HG02852 (cell line): Measurements from ENCODE around the gene TSSC4.

Source experiments
- ATAC-seq: cut with Tn5 transposase; IDR thresholded peaks from one replicate; pipeline ENCODE4 v1.9.1; 2021; ENCODE audit warnings: mild to moderate bottlenecking, moderate library complexity; ENCODE audit not compliant: unreplicated experiment

Gene TSSC4

DNA sequence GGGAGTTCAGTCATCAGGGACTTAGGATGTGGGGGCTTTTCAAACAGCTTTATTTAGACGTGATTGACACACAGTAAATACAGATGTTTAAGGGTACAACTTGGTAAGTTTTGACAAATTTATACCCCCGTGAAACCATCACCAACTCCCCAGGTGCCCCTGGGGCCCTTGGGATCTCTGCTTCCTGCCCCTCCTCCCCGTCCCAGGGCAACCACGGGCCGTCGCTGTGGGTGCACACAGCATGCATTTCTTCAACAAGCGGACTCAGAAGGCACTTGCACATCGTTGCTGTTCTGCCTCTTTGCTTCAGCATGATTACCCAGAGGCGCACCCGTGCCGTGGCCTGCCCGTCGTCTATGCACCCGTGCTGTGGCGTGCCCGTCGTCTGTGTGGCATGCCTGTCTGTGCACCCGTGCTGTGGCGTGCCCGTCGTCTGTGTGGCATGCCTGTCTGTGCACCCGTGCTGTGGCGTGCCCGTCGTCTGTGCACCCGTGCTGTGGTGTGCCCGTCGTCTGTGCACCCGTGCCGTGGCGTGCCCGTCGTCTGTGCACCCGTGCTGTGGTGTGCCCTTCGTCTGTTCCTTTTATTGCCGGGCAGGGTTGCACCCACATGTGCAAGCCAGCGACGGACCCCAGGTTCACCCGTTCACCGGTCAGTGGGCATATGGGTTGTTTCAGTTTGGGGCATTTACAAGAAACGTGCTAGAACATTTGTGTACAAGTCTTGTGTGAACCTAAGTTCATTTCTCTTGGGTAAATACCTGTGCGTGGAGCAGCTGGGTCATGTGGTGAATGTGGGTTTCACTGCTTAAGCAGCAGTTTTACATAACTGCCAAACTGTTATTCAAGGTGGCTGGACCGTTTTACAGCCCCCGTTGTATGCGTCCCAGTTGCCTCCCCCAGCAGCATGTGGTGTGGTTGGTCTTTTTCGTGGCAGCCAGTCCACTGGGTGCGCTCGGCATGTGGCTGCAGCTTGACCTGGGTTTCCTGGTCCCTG is 15.1 kb upstream of the TSSC4 start:
- no peak for ATAC-seq

DNA sequence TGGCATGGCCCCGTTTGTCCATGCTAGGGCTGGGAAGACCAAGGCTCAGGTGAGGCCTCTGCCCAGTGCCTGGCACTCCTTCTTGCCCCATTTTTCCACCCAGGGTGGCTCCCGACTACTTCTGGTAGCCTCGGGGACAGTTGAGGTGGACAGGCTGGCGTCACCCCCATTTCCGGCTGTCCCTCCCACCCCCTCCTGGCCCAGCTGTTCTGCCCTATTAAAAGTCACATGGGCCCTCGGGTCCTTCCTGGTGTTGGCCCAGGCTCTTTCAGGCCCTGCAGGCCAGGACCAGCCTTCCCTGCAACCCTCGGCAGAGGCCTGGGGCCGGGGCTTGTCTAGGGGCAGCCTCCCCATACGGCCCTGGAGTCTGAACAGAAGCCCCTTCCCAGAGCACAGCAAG is 14.0 kb upstream of the TSSC4 start:
- ATAC-seq: no peak

DNA sequence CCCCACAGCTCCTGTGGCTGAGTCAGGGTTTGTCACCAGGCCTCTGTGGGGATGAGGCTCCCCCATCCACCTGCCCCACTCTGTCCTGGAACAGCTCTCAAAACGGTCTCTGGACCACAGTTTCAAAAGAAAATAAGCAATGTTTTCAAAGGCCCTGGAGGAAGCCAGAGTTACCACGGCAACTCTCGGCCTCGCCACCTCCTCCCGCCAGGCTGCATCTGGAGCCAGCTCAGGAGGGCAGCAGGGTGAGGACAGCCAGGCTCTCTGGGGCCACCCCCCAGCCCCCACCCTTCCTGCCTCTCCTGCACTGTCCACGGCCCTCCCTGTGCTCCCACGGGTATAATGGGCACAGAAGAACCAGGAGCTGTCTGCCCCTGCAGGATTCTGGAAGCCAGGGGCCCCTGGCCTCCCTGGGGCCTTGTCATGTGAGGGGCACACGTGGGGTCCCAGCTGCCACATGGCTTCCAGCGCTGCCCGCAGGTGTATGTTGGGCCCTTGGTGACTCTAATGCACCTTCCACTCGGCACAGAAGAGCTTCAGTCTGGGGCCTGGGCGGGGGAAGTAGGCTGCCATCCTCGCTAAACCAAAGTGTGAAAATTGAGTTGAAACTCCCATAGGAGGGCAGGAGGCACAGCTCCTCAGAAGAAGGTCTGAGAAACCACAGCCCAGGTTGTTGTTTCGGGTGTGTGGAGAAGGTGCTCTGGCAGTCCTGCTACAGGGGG is 13.1 kb upstream of the TSSC4 start:
- ATAC-seq: no peak

DNA sequence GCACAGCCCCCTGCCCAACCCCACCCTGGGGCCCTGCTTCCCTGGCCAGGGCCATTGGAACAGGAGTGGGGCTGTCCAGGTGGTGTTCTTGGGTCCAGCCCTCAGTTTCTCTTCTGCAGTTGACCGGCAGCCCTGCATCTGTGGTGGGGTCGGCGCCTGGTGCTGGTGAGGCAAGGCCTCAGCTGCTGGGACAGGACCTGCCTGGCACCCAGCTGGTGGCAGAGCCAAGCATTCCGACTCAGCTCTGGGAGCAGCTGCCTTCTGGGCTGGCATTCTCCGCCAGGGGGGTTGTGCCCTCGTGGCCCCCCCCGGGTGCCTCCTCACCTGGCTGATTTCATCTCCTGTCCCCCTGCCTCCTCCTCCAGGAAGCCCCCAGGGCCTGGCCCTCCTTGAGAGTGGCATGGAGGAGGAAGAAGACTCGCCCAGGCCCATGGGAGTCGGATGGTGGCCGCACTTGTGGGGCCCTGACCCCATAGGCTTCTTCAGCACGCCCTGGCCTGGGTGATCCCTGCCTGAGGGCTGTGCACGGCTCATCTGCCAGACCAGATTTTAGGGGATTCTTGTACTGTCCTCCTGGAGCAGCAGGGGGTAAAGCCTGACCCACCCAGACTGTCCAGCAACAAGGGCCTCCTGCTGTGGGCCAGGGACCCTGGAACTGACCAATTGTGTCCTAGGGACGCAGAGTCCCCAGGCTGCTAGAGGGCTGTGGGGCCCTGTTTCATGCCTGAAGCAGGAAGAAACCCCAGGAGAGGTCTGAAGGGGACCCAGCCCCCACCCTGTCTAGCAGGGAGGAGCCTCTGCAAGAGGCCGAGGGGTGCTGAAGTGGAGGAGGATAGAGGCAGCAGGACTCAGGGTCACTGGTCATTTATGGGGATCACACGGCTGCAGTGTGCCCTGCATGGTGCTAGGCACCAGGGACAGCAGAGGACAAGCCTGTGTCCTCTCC is 11.8 kb upstream of the TSSC4 start:
- ATAC-seq: no peak

DNA sequence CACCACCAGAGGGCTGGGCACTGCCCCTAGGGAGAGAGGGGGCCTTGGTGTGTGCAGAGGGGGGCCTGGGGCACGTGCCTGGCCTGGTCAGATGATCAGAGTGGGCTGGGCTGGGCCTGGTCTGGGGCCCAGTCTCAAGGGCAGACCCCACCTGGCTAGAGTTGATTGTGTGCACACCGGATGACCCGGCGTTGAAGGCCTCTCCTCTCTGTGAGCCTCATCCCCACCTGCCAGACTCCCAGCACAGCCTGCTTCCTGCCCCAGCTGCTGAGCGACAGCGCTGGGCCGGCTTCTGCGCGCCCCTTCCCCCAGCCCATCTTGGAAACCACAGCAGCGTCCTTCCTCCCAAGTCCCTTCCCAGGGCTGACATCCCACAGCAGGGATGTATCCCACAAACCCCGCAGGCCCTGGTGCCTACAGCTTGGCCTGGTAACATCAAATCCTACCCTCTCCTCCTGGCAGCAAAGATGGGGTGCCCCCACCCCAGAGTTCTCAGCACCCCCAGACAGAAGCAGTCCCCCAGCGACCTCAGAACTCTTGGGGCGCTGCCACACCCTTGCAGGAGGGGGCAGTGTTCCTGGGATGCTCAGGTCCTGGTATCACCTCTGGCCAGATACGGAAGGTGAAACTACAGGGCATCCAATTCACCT is 11.0 kb upstream of the TSSC4 start:
- ATAC-seq: no peak

DNA sequence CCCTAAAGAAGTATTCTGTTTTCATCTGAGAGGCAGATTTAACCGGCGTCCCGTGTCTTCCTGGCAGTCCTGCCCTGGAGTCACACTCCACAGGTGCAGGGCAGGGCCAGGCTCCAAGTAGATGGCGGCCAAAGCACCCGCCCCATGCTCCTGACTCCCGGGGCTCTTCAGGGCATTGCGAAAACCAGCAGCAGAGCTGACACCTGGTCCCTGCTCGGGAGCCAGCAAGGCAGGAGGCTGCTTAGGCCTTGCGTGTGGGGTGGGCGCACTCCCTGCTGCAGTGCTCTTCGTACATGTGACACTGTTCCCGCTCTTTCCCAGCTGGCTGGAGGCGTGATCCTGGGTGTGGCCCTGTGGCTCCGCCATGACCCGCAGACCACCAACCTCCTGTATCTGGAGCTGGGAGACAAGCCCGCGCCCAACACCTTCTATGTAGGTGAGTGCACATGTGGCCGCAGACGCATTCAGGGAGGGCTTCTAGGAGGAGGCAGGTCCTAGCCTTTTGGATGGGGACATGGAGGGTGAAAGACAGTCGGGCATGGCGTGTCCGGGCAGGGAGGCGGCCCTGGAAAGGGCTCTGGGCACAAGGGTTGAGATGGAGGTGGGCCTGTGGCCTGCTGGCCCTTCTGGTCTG is 10.3 kb upstream of the TSSC4 start:
- ATAC-seq: no peak

DNA sequence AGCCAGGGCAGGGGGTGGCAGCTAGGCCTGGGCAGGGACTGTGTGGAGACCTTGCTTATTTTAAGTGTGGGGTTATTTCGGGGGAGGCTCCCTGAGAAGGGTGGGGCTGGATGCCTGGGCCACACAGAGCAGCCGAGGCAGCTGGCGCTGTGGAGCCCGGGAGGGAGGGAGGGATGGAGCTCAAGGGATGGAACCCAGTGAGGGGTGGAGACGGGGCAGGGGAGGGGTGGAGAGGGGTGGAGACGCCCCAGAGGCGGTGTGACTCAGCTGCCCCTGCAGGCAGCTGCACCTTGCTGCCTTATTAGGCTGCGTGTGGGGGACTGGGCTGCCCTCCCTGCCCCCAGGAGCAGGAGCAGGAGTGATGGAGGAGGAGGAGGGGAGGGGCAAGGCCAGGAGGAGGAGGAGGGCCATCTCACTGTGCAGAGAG is 9.8 kb upstream of the TSSC4 start:
- no peak for ATAC-seq

DNA sequence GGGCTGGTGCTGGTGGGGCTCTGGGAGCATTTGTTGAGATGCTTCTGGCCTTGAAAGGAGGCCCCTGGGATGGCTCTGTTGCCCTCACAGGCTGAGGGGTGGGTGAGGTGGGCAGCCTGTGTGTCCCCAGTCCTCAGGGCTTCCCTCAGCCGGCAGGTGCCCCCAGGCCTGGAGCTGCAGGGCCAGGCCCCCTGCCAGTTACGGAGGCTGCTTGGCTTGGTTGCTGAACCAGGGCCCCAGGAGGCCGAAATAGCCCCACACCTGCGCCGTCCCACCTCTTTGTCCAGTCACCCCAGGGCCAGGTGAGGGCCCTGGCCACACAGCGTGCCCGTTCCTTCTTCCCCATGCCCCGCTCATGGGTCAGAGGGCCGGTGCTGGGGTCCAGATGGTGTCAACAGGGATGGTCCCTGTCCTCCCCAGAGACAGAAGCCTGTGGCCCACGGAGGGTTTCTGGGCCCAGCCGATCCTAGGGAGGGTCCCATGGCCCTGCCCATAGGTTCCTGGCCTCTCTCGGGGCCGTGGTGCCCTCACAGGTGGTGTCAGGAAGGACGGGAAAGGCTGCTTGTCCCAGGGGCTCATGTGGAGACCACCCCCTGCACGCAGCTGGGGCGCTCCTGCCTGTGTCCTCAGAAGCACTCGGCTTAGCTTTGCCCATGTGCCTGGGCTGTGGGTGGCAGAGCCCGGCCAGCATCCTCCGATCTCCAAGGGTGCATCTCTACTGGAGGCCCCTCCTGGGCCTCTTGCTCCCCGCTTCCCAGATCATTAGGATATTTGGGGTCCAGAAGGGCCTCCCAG is 9.2 kb upstream of the TSSC4 start:
- no peak for ATAC-seq

DNA sequence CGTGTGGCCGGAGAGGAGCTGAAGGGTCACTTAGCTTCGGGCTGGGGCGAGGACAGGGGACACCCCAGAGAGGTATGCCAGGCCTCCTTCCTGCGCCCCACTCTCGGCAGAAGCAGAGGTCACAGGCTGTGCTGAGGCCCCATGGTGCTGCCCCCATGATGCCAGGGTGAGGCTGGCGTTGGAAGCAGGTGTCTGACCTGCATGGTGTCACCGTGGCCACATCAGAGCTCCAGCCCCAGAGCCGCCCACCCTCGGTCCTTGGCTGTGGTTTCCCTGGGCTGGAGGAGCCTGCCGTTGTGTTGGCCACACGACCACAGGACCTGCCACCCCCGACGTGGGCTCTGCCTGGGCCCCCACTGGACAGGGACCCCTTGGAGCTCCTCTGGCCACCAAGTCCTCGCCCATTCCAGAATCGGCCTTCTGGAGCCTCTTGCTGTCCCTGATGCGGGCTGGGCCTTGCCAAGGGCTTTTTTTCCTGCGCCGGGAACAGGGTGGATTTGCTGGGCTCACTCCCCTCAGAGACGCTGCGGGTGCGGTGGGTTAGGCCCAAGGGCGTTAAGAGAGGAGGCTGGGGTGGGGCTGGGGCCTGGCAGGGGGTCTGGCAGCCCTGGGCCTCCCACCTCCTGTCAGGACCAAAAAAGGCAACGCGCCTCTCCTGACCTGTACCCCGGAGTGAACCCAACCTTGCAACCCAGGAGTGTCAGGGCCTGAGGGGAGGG is 8.2 kb upstream of the TSSC4 start:
- ATAC-seq: no peak

DNA sequence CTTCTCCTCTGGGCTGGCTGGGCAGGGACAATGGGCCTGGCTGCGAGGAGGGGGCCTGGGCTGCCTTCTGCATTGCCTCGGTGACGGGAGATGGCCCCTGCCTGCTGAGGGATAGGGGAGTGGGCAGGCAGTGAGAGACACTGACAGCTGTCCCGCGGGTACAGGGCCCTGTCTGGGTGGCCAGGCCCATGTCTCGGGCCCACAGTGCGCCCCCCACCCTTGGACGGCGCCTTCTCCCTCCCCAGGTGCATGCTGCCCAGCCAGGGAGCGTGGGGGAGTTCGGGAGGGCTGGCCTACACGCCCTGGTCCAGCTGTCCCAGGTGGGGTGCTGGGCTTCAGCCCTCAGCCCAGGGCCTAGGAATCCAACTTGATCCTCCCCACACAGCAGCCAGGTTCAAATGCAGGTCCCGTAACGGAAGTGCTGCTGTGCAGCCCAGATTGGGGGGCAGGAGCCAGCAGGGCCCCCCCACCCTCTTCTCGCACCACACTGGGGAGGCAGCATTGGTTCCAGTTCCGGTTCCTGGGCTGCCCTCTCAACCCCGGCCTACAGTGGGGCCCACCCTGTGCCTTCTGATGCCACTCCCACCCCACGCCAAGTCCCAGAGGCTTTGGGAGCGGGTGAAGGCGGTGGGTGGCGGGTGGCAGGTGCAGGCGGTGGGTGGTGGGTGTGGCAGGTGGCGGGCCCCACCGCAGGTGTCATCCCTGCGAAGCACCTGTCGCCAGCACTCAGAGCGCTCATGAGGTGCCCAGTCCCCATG is 7.3 kb upstream of the TSSC4 start:
- no peak for ATAC-seq

DNA sequence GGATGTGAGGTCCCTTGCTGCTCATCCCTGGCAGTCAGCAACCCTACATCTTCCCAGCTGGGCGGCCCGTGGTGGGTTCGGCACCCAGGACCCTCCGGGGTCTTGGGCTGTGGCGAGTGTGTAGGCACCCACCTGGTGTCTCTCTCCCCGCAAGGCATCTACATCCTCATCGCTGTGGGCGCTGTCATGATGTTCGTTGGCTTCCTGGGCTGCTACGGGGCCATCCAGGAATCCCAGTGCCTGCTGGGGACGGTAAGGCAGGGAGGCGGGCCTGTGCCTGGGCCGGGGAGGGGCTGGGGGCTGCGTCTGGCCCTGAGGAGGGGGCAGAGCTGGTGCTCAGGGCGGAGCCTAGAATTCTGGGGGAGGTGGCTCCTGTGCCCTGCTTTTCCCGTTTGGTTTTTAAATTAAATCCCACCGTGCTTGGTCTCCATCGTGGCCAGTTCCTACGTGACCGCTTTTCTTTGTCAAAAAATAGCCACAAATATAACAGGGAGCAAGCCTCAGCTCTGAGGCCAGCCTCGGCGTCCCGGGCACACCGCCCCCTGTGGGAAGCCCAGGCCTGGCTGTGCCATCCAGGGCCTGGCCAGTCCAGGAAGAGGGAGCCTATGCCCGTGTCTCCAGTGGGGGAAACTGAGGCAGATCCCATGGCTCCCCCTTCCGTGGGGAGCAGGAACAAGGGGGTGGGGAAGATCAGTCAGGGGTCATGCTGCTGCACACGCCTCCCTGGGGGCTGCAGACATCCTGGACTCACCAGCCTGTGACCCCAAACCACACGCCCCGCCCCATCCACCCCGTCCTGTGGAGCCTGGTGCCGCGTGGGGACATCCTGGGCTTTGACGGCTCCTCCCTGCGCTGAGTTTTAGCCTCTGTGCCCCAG is 6.4 kb upstream of the TSSC4 start:
- ATAC-seq: no peak

DNA sequence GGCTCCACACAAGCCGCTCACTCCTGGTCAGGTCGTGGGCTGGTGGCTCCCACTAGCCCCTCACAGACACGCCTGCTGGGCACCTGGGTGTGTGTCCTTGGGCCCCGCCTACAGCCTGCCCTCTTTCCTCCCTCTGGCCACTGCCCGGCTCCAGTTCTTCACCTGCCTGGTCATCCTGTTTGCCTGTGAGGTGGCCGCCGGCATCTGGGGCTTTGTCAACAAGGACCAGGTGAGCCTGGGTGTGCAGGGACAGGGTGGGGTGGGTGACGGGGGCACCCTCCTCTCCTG is 5.8 kb upstream of the TSSC4 start:
- no peak for ATAC-seq

DNA sequence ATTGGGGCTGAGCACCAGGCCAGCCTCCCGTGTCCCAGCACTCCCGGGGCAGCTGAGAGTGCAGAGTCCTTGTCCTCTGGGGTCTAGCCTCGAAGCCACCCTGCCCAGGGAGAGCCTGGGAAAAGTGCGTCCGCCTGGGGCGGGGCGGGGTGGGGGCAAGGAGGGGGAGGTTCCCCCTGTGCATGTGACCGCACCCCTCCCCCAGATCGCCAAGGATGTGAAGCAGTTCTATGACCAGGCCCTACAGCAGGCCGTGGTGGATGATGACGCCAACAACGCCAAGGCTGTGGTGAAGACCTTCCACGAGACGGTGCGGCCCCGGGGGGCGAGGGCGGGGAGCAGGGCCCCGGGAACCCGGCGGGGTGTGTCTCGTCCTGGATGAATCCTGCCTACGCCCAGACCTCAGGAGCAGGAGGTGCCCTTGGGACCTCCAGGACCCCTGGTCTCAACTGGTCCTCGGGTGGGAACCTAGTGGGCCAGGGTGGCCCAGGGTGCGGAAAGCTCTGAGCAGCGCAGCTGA is 5.3 kb upstream of the TSSC4 start:
- no peak for ATAC-seq

DNA sequence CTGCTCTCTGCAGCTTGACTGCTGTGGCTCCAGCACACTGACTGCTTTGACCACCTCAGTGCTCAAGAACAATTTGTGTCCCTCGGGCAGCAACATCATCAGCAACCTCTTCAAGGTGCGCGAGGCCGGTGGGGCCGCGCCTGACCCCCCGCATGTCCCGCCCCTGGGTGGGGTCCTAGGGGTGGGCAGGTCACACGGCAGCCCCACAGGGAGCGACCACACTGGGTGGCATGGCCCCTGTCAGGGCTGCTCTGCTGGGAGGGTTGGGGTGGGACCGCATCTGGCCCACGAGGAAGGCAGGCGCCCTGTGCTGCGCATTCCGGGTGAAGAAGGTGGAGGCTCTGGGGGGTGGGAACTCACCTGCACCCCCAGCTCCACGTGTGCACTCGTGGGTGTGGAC is 4.7 kb upstream of the TSSC4 start:
- no peak for ATAC-seq

DNA sequence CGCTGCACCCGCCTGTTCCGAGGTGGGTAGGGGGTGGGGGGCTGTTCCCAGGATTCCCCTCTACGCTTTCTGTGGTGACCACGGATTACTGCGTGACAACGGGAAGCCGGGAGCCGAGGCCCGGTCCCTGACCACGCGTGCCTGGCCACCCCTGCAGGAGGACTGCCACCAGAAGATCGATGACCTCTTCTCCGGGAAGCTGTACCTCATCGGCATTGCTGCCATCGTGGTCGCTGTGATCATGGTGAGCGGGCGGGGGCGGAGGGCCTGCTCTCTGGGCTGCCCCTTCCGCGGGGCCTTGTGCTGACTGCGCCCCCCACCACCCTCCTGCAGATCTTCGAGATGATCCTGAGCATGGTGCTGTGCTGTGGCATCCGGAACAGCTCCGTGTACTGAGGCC is 4.1 kb upstream of the TSSC4 start:
- no peak for ATAC-seq

DNA sequence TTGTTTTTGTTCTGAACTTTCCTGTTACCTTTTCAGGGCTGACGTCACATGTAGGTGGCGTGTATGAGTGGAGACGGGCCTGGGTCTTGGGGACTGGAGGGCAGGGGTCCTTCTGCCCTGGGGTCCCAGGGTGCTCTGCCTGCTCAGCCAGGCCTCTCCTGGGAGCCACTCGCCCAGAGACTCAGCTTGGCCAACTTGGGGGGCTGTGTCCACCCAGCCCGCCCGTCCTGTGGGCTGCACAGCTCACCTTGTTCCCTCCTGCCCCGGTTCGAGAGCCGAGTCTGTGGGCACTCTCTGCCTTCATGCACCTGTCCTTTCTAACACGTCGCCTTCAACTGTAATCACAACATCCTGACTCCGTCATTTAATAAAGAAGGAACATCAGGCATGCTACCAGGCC is 3.5 kb upstream of the TSSC4 start:
- ATAC-seq: no peak
